Pancreas (tissue), 10 donors: Measurements from ENCODE around the gene HERC3. TPM values are rescaled to one million over a fixed set of nuclear protein-coding genes. Genes with fewer than 3 reads are reported as not detected.

Experiments
- ATAC-seq, 4 donors: fragments of 200-7000 bp; cut with Tn5 transposase; one replicate each; pipeline versions ENCODE4 v1.8.0 to v1.9.1; 2020; ENCODE audit warnings: mild to moderate bottlenecking in 4 of 4, moderate library complexity in 4 of 4
- DNase-seq, 6 donors: peaks; one replicate each; pipeline ENCODE4 v3.0.0-alpha.2; 2020
- FAIRE-seq: peaks from 2 replicates; lab custom pipeline; 2012; peaks lifted over from hg19 to GRCh38; lab: Jason Lieb, UNC
- H3K27ac ChIP-seq, 4 donors: fragments of 200-600 bp; sonication (generic); 1 replicate in 3 of 4; 2 replicates in 1 of 4; pipeline versions ENCODE4 v1.5.0 to v1.8.0; 2020
- H3K27me3 ChIP-seq, 4 donors: fragments of 200-600 bp; one replicate each; pipeline ENCODE4 v1.8.0; 2021
- H3K36me3 ChIP-seq, 3 donors: fragments of 200-600 bp; sonication (generic) in 1 of 3; one replicate each; pipeline versions ENCODE4 v1.5.0 to v1.8.0; 2020 to 2021
- H3K4me1 ChIP-seq, 3 donors: fragments of 200-600 bp; one replicate each; pipeline ENCODE4 v1.8.0; 2021
- H3K4me3 ChIP-seq, 4 donors: fragments of 200-600 bp; sonication (generic) in 2 of 4; one replicate each; pipeline versions ENCODE4 v1.5.0 to v1.8.0; 2020 to 2021
- H3K9me3 ChIP-seq, 4 donors: fragments of 200-600 bp; one replicate each; pipeline ENCODE4 v1.8.0; 2021
- CTCF ChIP-seq, 4 donors: fragments of 200-600 bp; sonication (generic) in 3 of 4; IDR thresholded peaks; one replicate each; pipeline versions ENCODE4 v1.5.0 to v1.8.0; 2021; ENCODE audit warnings: antibody characterized with exemption in 4 of 4
- WGBS, 2 donors: extraction: QIAGEN DNeasy Blood & Tissue Kit; methylation state at CpG; one replicate each; pipeline ENCODE4 v1.1.7; 2013; 5-methylcytosine and 5-hydroxymethylcytosine counted together
- intact Hi-C, 3 donors: fragments of 100-400 bp; cut with DNase I; formaldehyde crosslinking; loops; one replicate each; pipeline versions ENCODE4 v1.11.1 to v1.14.2; 2022
- polyA plus RNA-seq, 2 donors: library from polyadenylated mRNA; stranded (reverse); fragments of 200-250 nt; gene quantifications; one replicate each; pipeline ENCODE4 v1.2.3, GENCODE V29; 2013
- total RNA-seq, 6 donors: library from RNA; stranded (reverse); fragmentation: NEBNext Ultra II Directional in 4 of 6; extraction: Animal tissue kit (Norgen Biotek cat#: 25700) in 4 of 6; gene quantifications; one replicate each; pipeline versions ENCODE4 v1.2.1 to v1.2.4, GENCODE V29; 2021 to 2023
- donor health status: healthy with polysubstance abuse.
- donor health status: DM: no; HTN: no; CAD: no; lungs with moderate emphysema.
- donor health status: DM: no; HTN: no; CAD: no.
- donor health status: control.
- donor health status: control.
- donor health status: Bipolar disorder and iron deficiency.
- donor health status: DM: yes; HTN: yes; CAD: no.
- donor health status: DM: no; HTN: no; CAD: no.
- donor health status: DM: no; HTN: no; CAD: no.
- donor health status: DM: yes; HTN: yes; CAD: no.

The HERC3 gene
- total and polyA plus RNA-seq, 8 donors, result 2.7 to 18.0 (median 8.0) TPM

DNA sequence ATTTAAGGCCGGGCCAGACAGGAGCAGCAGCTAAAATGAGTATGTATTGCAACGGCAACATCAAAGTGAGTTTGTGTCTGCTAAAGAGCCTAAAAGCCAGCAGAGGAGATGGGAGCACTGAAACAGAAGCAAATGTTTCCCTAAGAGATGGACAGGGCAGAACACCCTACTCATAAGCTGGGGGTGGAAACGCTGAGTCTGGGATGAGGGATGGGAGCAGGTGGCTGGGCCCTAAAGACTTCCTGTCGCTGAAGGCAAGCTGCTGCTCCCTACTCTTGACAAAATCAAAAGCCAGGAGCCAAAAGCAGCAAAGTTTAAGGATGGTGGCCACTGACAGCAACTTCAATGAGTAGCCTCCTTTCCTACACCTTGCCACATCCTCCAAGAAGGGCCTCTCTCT, 145.9 kb downstream of the HERC3 start:
- Histone ChIP-seq H3K4me3 (no peak overlapping the region), H3K27ac (peak overlapping the region; percentile 36 to 66 (median 53)), H3K27me3 (no peaks in the 10 kb centered on the region), H3K4me1 (peaks cover 23 to 25% (median 24%) of the 10 kb centered on the region in 3 donors), H3K36me3 (peaks cover 0 to 10% (median 0%) of the 10 kb centered on the region in 3 donors), H3K9me3 (no peaks in the 10 kb centered on the region)
- 76 to 88% methylated on average over 4 of the region's 4 CpGs for WGBS, 2 donors
- no peak for ATAC-seq
- DNase-seq, result no peak
- FAIRE-seq, result no peak
- intact Hi-C loops, result no loop called here
- TF ChIP-seq CTCF (IDR thresholded peaks at IDR 0.05), result no peak

GRCh38 chr4:88742561-88742960, 150.3 kb downstream of the HERC3 start:
- Histone ChIP-seq H3K4me3 (no peak overlapping the region), H3K4me1 (peaks cover 11 to 14% (median 11%) of the 10 kb centered on the region in 3 donors), H3K36me3 (peaks cover 4 to 48% (median 10%) of the 10 kb centered on the region in 3 donors), H3K9me3 (no peaks in the 10 kb centered on the region), H3K27me3 (no peaks in the 10 kb centered on the region), H3K27ac (no peak overlapping the region)
- TF ChIP-seq CTCF (IDR thresholded peaks at IDR 0.05), result no peak
- intact Hi-C loops, result no loop called here
- FAIRE-seq, result no peak
- WGBS, 2 donors, result 70 to 73% methylated on average over 2 of the region's 2 CpGs
- no peak for DNase-seq
- ATAC-seq, result no peak

GRCh38 chr4:88743696-88744095, 151.4 kb downstream of the HERC3 start:
- Histone ChIP-seq H3K36me3 (peaks cover 4 to 50% (median 21%) of the 10 kb centered on the region in 3 donors), H3K4me3 (no peak overlapping the region), H3K9me3 (no peaks in the 10 kb centered on the region), H3K27ac (no peak overlapping the region), H3K4me1 (peaks cover 1 to 6% (median 3%) of the 10 kb centered on the region in 3 donors), H3K27me3 (no peaks in the 10 kb centered on the region)
- 97% methylated on average over 3 of the region's 3 CpGs for WGBS, 2 donors
- FAIRE-seq, result no peak
- no peak for TF ChIP-seq CTCF (IDR thresholded peaks at IDR 0.05)
- ATAC-seq, result no peak
- DNase-seq, result no peak
- intact Hi-C loops, result no loop called here

GRCh38 chr4:88744609-88745008, 152.3 kb downstream of the HERC3 start:
- no peaks in the 10 kb centered on the region for H3K9me3 ChIP-seq
- H3K36me3 ChIP-seq, result peaks cover 4 to 57% (median 29%) of the 10 kb centered on the region in 3 donors
- H3K27ac ChIP-seq, result no peak overlapping the region
- intact Hi-C loops, result no loop called here
- ATAC-seq (no peak), DNase-seq (no peak), FAIRE-seq (no peak)
- no peak for TF ChIP-seq CTCF (IDR thresholded peaks at IDR 0.05)
- 84 to 94% methylated on average over 3 of the region's 3 CpGs for WGBS, 2 donors
- no peaks in the 10 kb centered on the region for H3K27me3 ChIP-seq
- H3K4me1 ChIP-seq, result no peaks in the 10 kb centered on the region
- no peak overlapping the region for H3K4me3 ChIP-seq

DNA sequence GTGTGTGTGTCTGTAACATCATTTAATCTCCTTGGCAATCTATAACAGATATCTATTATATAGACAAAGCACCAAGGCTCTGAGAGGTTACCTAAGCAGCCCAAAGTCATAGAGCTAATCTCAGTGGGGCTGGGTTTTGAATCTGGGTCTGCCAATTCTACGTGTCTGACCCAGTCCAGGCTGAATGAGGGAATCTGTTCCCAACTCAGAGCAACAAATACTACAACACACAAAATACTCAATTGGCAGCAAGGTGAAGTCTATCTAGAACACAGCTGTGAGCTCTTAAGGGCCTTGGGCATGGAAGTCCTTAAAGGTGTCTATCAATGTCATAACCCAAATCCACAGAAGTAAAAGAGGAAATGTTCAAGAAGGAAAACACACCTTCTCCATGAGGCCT, 152.9 kb downstream of the HERC3 start:
- intact Hi-C loops, result no loop called here

More for the DNA sequence above, 152.9 kb downstream of the HERC3 start:
- TF ChIP-seq CTCF (IDR thresholded peaks at IDR 0.05), result no peak
- H3K36me3 ChIP-seq, result peaks cover 4 to 63% (median 35%) of the 10 kb centered on the region in 3 donors
- WGBS, 2 donors, result 75 to 76% methylated on average over 1 of the region's 1 CpG
- H3K4me1 ChIP-seq, result no peaks in the 10 kb centered on the region
- H3K27me3 ChIP-seq, result no peaks in the 10 kb centered on the region
- no peak overlapping the region for H3K4me3 ChIP-seq
- FAIRE-seq, result no peak
- ATAC-seq, result peak in 1 of 4 donors; percentile 28
- H3K27ac ChIP-seq, result no peak overlapping the region
- DNase-seq, result no peak
- H3K9me3 ChIP-seq, result no peaks in the 10 kb centered on the region
